ENCODE measurements around the gene TCEAL8.
"Not testable (repeated sequence)": the region's sequence is repeated elsewhere in the genome, so short reads cannot be mapped to it uniquely, and the experiment has no call there.

TCEAL8 gene

GRCh38 chrX:103234869-103235268, 20.1 kb downstream of the TCEAL8 start:
- H3K4me3 Mint-ChIP-seq = no peak overlapping the region
- no peak overlapping the region for H3K27ac Mint-ChIP-seq
- no peak for TF ChIP-seq CTCF (IDR thresholded peaks at IDR 0.05; ENCODE audit: unreplicated experiment in 3 of 3)
- no peaks in the 10 kb centered on the region for H3K36me3 Mint-ChIP-seq (ENCODE audit: low read depth)
- no peaks in the 10 kb centered on the region for H3K4me1 Mint-ChIP-seq
- no peaks in the 10 kb centered on the region for H3K27me3 Mint-ChIP-seq (ENCODE audit: low read depth)
- no peaks in the 10 kb centered on the region for H3K9me3 Mint-ChIP-seq

GRCh38 chrX:103233263-103233662, 21.7 kb downstream of the TCEAL8 start:
- H3K27ac Mint-ChIP-seq = no peak overlapping the region
- no peaks in the 10 kb centered on the region for H3K27me3 Mint-ChIP-seq (ENCODE audit: low read depth)
- H3K4me3 Mint-ChIP-seq = no peak overlapping the region
- H3K9me3 Mint-ChIP-seq = no peaks in the 10 kb centered on the region
- H3K36me3 Mint-ChIP-seq (ENCODE audit: low read depth) = no peaks in the 10 kb centered on the region
- no peak for TF ChIP-seq CTCF (IDR thresholded peaks at IDR 0.05; ENCODE audit: unreplicated experiment in 3 of 3)
- H3K4me1 Mint-ChIP-seq = no peaks in the 10 kb centered on the region

- H3K36me3 Mint-ChIP-seq (ENCODE audit: low read depth); H3K27ac Mint-ChIP-seq; H3K4me1 Mint-ChIP-seq; H3K4me3 Mint-ChIP-seq; H3K27me3 Mint-ChIP-seq (ENCODE audit: low read depth): not testable (repeated sequence)
- peaks cover 17% of the 10 kb centered on the region for H3K9me3 Mint-ChIP-seq
Observed at GRCh38 chrX:103225918-103226317, 29.0 kb downstream of the TCEAL8 start.

GRCh38 chrX:103220511-103221323, 34.2 kb downstream of the TCEAL8 start:
- H3K4me1 Mint-ChIP-seq = peaks cover 5% of the 10 kb centered on the region
- TF ChIP-seq CTCF (IDR thresholded peaks at IDR 0.05; ENCODE audit: unreplicated experiment in 3 of 3) = no peak
- peaks cover 21% of the 10 kb centered on the region for H3K9me3 Mint-ChIP-seq
- H3K27me3 Mint-ChIP-seq (ENCODE audit: low read depth) = peaks cover 4% of the 10 kb centered on the region
- no peak overlapping the region for H3K4me3 Mint-ChIP-seq
- H3K36me3 Mint-ChIP-seq (ENCODE audit: low read depth) = peaks cover 20% of the 10 kb centered on the region
- H3K27ac Mint-ChIP-seq = no peak overlapping the region

- Mint-ChIP-seq H3K27ac (peak overlapping the region; percentile 95 to 97 (median 96)), H3K36me3 (ENCODE audit: low read depth) (peaks cover 21% of the 10 kb centered on the region), H3K4me3 (peak overlapping the region; percentile 91 to 92 (median 91)), H3K9me3 (peaks cover 18% of the 10 kb centered on the region), H3K27me3 (ENCODE audit: low read depth) (no peaks in the 10 kb centered on the region), H3K4me1 (peaks cover 5% of the 10 kb centered on the region)
- no peak for TF ChIP-seq CTCF (IDR thresholded peaks at IDR 0.05; ENCODE audit: unreplicated experiment in 3 of 3)
Observed at GRCh38 chrX:103215425-103215991, 39.4 kb downstream of the TCEAL8 start.

GRCh38 chrX:103214870-103215424, 40.0 kb downstream of the TCEAL8 start, which contains the start of gene BEX4:
BEX4 (plus strand) TSS chrX:103215108; CDS start chrX:103216154, 1,046 bp downstream.
- peak within 1 kb of the TSS; percentile 91 to 92 (median 91) for H3K4me3 Mint-ChIP-seq
- H3K9me3 Mint-ChIP-seq = peaks cover 15% of the 10 kb centered on the region
- peak within 1 kb of the TSS; percentile 95 to 98 (median 96) for H3K27ac Mint-ChIP-seq
- no peak for TF ChIP-seq CTCF (IDR thresholded peaks at IDR 0.05; ENCODE audit: unreplicated experiment in 3 of 3)
- no peaks in the 10 kb centered on the region for H3K27me3 Mint-ChIP-seq (ENCODE audit: low read depth)
- H3K36me3 Mint-ChIP-seq (ENCODE audit: low read depth) = peaks cover 21% of the 10 kb centered on the region
- peaks cover 5% of the 10 kb centered on the region for H3K4me1 Mint-ChIP-seq
